ENCODE results near the gene EGLN3.

Gene EGLN3

GRCh38 chr14:33909380-33910084 lies 41.3 kb downstream of the EGLN3 start:
- no peak for DNase-seq

- no peak for DNase-seq
Measured at GRCh38 chr14:33908540-33909223, 42.2 kb downstream of the EGLN3 start.

GRCh38 chr14:33906968-33907367 lies 43.9 kb downstream of the EGLN3 start:
- DNase-seq = no peak

GRCh38 chr14:33904609-33905008 lies 46.3 kb downstream of the EGLN3 start:
- DNase-seq = no peak

- DNase-seq = no peak
Measured at GRCh38 chr14:33903369-33903768, 47.5 kb downstream of the EGLN3 start.

GRCh38 chr14:33902363-33902762 lies 48.5 kb downstream of the EGLN3 start:
- DNase-seq = no peak

- DNase-seq = no peak
Measured at GRCh38 chr14:33901426-33902155, 49.3 kb downstream of the EGLN3 start.

- DNase-seq = no peak
Measured at GRCh38 chr14:33900706-33901105, 50.2 kb downstream of the EGLN3 start.

GRCh38 chr14:33899723-33900341 lies 51.0 kb downstream of the EGLN3 start:
- no peak for DNase-seq

GRCh38 chr14:33897878-33898535 lies 52.9 kb downstream of the EGLN3 start:
- no peak for DNase-seq

- no peak for DNase-seq
Measured at GRCh38 chr14:33897382-33897781, 53.5 kb downstream of the EGLN3 start.

GRCh38 chr14:33894339-33894738 lies 56.5 kb downstream of the EGLN3 start:
- DNase-seq = no peak

- no peak for DNase-seq
Measured at GRCh38 chr14:33891700-33892099, 59.2 kb downstream of the EGLN3 start.

GRCh38 chr14:33884916-33885315 lies 66.0 kb downstream of the EGLN3 start:
- DNase-seq = no peak

- DNase-seq = no peak
Measured at GRCh38 chr14:33880330-33880729, 70.5 kb downstream of the EGLN3 start.

- DNase-seq = no peak
Measured at GRCh38 chr14:33879684-33880286, 71.1 kb downstream of the EGLN3 start.

GRCh38 chr14:33876274-33876673 lies 74.6 kb downstream of the EGLN3 start:
- DNase-seq = no peak

All from islet precursor cell (in vitro differentiated cells).